SK-N-SH (cell line): Measurements from ENCODE around the gene KLHL17.
"Not testable (repeated sequence)": the region's sequence is repeated elsewhere in the genome, so short reads cannot be mapped to it uniquely, and the experiment has no call there.

Experiments used
- CTCF ChIP-seq: fragments of 200-600 bp; sonication (generic); IDR thresholded peaks from 2 replicates; pipeline ENCODE4 v1.6.1; 2017; ENCODE audit warnings: antibody characterized with exemption, mild to moderate bottlenecking, moderate library complexity
- GABPA ChIP-seq: IDR thresholded peaks from 2 replicates; pipeline ENCODE4 v1.4.0; 2012; ENCODE audit warnings: low read depth, mild to moderate bottlenecking
- MAX ChIP-seq: IDR thresholded peaks from 2 replicates; pipeline ENCODE4 v1.4.0; 2012; ENCODE audit warnings: low read depth
- MXI1 ChIP-seq: IDR thresholded peaks from 2 replicates; pipeline ENCODE4 v1.6.1; 2012; ENCODE audit warnings: mild to moderate bottlenecking, low read depth, low read length, improper control_type of control experiment
- POLR2AphosphoS5 ChIP-seq: IDR thresholded peaks from 2 replicates; pipeline ENCODE4 v1.6.1; 2012; ENCODE audit warnings: low read depth, low read length
- RAD21 ChIP-seq: IDR thresholded peaks from 2 replicates; pipeline ENCODE4 v1.6.1; 2012; ENCODE audit warnings: mild to moderate bottlenecking, low read length
- REST ChIP-seq: IDR thresholded peaks from 2 replicates; pipeline ENCODE4 v1.6.1; 2012; ENCODE audit warnings: mild to moderate bottlenecking, low read depth, low read length, moderate library complexity
- SIN3A ChIP-seq: IDR thresholded peaks from 2 replicates; pipeline ENCODE4 v1.6.1; 2012; ENCODE audit warnings: low read depth, mild to moderate bottlenecking, low read length, moderate library complexity, borderline replicate concordance
- TCF12 ChIP-seq: IDR thresholded peaks from 2 replicates; pipeline ENCODE4 v1.4.0; 2012
- TEAD4 ChIP-seq: IDR thresholded peaks from 2 replicates; pipeline ENCODE4 v1.4.0; 2012; ENCODE audit warnings: mild to moderate bottlenecking, borderline replicate concordance; ENCODE audit not compliant: insufficient read depth
- YY1 ChIP-seq: IDR thresholded peaks from 2 replicates; pipeline ENCODE4 v1.4.0; 2012; ENCODE audit warnings: low read depth, mild to moderate bottlenecking
- TF ChIP-seq, protein P1 (sequence below): fragments of 150-350 bp; IDR thresholded peaks from 2 replicates; pipeline ENCODE4 v1.6.1; 2017; ENCODE audit warnings: antibody characterized with exemption, low read length, low read depth, borderline replicate concordance
- TF ChIP-seq, protein P2 (sequence below): IDR thresholded peaks from 2 replicates; pipeline ENCODE4 v1.4.0; 2012; ENCODE audit warnings: low read depth, borderline replicate concordance

- not testable (repeated sequence) for TF ChIP-seq TCF12, CTCF, MAX, POLR2AphosphoS5, SIN3A, RAD21, YY1, MXI1, TEAD4, REST, GABPA
- TF ChIP-seq, protein P1, sequence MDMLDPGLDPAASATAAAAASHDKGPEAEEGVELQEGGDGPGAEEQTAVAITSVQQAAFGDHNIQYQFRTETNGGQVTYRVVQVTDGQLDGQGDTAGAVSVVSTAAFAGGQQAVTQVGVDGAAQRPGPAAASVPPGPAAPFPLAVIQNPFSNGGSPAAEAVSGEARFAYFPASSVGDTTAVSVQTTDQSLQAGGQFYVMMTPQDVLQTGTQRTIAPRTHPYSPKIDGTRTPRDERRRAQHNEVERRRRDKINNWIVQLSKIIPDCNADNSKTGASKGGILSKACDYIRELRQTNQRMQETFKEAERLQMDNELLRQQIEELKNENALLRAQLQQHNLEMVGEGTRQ = not testable (repeated sequence)
- TF ChIP-seq, protein P2, sequence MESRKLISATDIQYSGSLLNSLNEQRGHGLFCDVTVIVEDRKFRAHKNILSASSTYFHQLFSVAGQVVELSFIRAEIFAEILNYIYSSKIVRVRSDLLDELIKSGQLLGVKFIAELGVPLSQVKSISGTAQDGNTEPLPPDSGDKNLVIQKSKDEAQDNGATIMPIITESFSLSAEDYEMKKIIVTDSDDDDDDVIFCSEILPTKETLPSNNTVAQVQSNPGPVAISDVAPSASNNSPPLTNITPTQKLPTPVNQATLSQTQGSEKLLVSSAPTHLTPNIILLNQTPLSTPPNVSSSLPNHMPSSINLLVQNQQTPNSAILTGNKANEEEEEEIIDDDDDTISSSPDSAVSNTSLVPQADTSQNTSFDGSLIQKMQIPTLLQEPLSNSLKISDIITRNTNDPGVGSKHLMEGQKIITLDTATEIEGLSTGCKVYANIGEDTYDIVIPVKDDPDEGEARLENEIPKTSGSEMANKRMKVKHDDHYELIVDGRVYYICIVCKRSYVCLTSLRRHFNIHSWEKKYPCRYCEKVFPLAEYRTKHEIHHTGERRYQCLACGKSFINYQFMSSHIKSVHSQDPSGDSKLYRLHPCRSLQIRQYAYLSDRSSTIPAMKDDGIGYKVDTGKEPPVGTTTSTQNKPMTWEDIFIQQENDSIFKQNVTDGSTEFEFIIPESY = not testable (repeated sequence)
Measured at GRCh38 chr1:946811-947210, 13.6 kb upstream of the KLHL17 start.
